Measurements from ENCODE around the gene COMMD3.
"Not testable (repeated sequence)": the region's sequence is repeated elsewhere in the genome, so short reads cannot be mapped to it uniquely, and the experiment has no call there.

Gene COMMD3

GRCh38 chr10:22309180-22310000 lies 6.8 kb upstream of the COMMD3 start:
- Histone ChIP-seq H3K4me3 (ENCODE audit: low read length) (no peak overlapping the region), H3K9ac (ENCODE audit: low read length) (no peak overlapping the region), H3K27me3 (ENCODE audit: control insufficient read depth, insufficient read depth, low read length) (peaks cover 6% of the 10 kb centered on the region), H3K4me1 (ENCODE audit: control insufficient read depth, insufficient read depth, low read length) (no peaks in the 10 kb centered on the region), H3K36me3 (ENCODE audit: control insufficient read depth, insufficient read depth, low read length) (no peaks in the 10 kb centered on the region), H3K9me3 (ENCODE audit: control insufficient read depth, low read length) (no peaks in the 10 kb centered on the region)

DNA sequence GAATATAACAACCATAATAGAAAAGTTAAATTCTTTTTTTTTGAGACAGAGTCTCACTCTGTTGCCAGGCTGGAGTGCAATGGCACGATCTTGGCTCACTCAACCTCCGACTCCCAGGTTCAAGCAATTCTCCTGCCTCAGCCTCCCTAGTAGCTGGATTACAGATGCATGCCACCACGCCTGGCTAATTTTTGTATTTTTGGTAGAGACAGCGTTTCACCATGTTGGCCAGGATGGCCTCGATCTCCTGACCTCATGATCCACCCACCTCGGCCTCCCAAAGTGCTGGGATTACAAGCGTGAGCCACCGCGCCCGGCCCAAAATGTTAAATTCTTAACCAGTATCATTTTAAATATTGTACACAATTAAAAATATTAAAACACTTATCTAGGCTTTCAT lies 6.2 kb upstream of the COMMD3 start:
- not testable (repeated sequence) for H3K27me3 ChIP-seq (ENCODE audit: control insufficient read depth, insufficient read depth, low read length); H3K4me3 ChIP-seq (ENCODE audit: low read length); H3K36me3 ChIP-seq (ENCODE audit: control insufficient read depth, insufficient read depth, low read length); H3K4me1 ChIP-seq (ENCODE audit: control insufficient read depth, insufficient read depth, low read length); H3K9ac ChIP-seq (ENCODE audit: low read length); H3K9me3 ChIP-seq (ENCODE audit: control insufficient read depth, low read length)

DNA sequence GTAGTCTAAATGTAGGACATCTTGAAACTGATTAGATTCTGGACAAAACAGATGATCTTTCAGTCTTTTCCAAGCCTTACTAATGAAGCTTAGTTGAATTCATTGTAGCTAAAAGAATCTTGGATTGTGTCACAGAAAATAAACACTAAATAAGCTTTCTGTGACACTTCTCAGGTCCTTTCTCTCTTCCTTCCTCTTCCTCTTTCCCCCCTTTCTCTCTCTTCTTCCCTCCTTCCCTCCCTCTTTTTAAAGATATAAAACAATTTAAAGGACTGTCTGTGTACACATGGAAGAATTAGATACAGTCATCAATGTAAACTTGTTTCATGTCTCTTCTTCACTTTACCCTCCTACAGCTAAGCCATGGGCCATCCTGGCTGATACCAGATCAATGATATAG lies 5.3 kb upstream of the COMMD3 start:
- peaks cover 6% of the 10 kb centered on the region for H3K27me3 ChIP-seq (ENCODE audit: control insufficient read depth, insufficient read depth, low read length)
- no peak overlapping the region for H3K9ac ChIP-seq (ENCODE audit: low read length)
- H3K9me3 ChIP-seq (ENCODE audit: control insufficient read depth, low read length) = no peaks in the 10 kb centered on the region
- H3K4me1 ChIP-seq (ENCODE audit: control insufficient read depth, insufficient read depth, low read length) = no peaks in the 10 kb centered on the region
- no peak overlapping the region for H3K4me3 ChIP-seq (ENCODE audit: low read length)
- H3K36me3 ChIP-seq (ENCODE audit: control insufficient read depth, insufficient read depth, low read length) = no peaks in the 10 kb centered on the region

DNA sequence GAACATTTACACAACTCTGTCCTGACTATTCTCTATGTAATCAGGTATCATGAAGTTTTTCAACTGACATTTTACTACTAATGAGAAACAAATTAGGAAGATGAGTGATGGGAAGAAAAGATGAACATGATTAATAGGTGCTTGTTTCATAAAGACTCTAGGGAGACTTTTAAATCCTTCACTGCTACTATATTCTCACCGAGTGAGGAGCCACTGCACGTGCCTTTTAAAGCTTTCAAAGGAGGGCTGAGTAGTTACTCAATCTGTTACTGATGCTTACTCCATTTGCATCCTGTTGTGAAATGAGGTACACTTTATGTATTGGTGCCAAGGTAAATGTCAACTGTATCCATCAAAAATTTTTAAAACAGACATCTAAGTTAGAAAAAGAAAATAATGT lies 1.3 kb upstream of the COMMD3 start:
- no peaks in the 10 kb centered on the region for H3K9me3 ChIP-seq (ENCODE audit: control insufficient read depth, low read length)
- no peaks in the 10 kb centered on the region for H3K27me3 ChIP-seq (ENCODE audit: control insufficient read depth, insufficient read depth, low read length)
- H3K36me3 ChIP-seq (ENCODE audit: control insufficient read depth, insufficient read depth, low read length) = no peaks in the 10 kb centered on the region
- H3K4me1 ChIP-seq (ENCODE audit: control insufficient read depth, insufficient read depth, low read length) = peaks cover 7% of the 10 kb centered on the region
- no peak overlapping the region for H3K4me3 ChIP-seq (ENCODE audit: low read length)
- H3K9ac ChIP-seq (ENCODE audit: low read length) = no peak overlapping the region

- H3K9ac ChIP-seq (ENCODE audit: low read length) = peak overlapping the region; percentile 93
- no peaks in the 10 kb centered on the region for H3K27me3 ChIP-seq (ENCODE audit: control insufficient read depth, insufficient read depth, low read length)
- peaks cover 9% of the 10 kb centered on the region for H3K4me1 ChIP-seq (ENCODE audit: control insufficient read depth, insufficient read depth, low read length)
- no peaks in the 10 kb centered on the region for H3K9me3 ChIP-seq (ENCODE audit: control insufficient read depth, low read length)
- H3K36me3 ChIP-seq (ENCODE audit: control insufficient read depth, insufficient read depth, low read length) = no peaks in the 10 kb centered on the region
- peak overlapping the region; percentile 80 for H3K4me3 ChIP-seq (ENCODE audit: low read length)
Measured at GRCh38 chr10:22315455-22316285, 518 bp upstream of the COMMD3 start.

DNA sequence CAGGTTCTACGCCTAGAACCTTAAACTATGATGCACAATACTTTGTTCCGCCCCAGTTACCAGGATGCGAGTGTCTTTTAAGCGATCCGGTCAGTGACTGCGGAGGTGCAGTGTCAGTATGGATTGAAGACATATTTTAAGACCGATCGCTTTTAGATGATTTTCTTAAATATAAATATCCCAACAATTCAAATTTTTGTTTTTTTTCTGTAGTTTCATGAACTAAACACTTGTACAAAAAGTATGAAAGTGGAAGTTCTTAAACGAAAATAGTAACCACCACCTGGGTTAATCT lies 835 bp downstream of the COMMD3 start:
- Histone ChIP-seq H3K9me3 (ENCODE audit: control insufficient read depth, low read length) (no peaks in the 10 kb centered on the region), H3K9ac (ENCODE audit: low read length) (peak overlapping the region; percentile 88), H3K4me1 (ENCODE audit: control insufficient read depth, insufficient read depth, low read length) (peaks cover 9% of the 10 kb centered on the region), H3K27me3 (ENCODE audit: control insufficient read depth, insufficient read depth, low read length) (peaks cover 2% of the 10 kb centered on the region), H3K36me3 (ENCODE audit: control insufficient read depth, insufficient read depth, low read length) (no peaks in the 10 kb centered on the region), H3K4me3 (ENCODE audit: low read length) (peak overlapping the region; percentile 96)

DNA sequence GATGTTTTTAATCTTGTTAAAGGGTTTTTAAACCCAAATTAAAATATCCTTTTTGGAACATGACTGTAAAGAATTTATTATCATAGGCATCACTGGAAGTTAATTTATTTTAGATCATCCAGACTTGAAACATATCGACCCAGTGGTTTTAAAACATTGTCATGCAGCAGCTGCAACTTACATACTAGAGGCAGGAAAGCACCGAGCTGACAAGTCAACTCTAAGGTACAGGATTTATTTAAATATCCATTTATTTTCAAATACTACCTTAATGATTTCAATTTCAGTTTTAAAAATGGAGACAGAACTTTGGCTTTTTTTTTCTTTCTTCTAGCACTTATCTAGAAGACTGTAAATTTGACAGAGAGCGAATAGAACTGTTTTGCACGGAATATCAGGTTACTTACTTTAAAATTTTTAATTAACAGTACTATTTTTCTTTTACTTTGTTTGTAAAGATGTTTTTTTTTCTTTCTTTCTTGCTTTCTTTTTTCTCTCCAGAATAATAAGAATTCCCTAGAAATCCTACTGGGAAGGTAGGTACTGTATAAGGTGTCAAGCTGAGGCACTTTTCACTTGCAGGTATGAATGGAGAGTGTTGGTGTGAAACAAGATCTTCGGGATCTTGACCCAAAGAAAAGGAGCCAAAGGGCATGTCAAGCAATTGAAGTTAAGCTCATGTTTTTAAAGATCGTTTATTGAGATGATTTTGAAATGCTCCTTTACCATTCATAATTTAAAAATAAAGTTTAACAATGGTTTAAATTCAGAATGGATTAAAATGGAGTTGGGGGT lies 1.8 kb downstream of the COMMD3 start:
- Histone ChIP-seq H3K4me3 (ENCODE audit: low read length) (no peak overlapping the region), H3K9ac (ENCODE audit: low read length) (no peak overlapping the region), H3K27me3 (ENCODE audit: control insufficient read depth, insufficient read depth, low read length) (peaks cover 11% of the 10 kb centered on the region), H3K36me3 (ENCODE audit: control insufficient read depth, insufficient read depth, low read length) (no peaks in the 10 kb centered on the region), H3K4me1 (ENCODE audit: control insufficient read depth, insufficient read depth, low read length) (peaks cover 9% of the 10 kb centered on the region), H3K9me3 (ENCODE audit: control insufficient read depth, low read length) (no peaks in the 10 kb centered on the region)

DNA sequence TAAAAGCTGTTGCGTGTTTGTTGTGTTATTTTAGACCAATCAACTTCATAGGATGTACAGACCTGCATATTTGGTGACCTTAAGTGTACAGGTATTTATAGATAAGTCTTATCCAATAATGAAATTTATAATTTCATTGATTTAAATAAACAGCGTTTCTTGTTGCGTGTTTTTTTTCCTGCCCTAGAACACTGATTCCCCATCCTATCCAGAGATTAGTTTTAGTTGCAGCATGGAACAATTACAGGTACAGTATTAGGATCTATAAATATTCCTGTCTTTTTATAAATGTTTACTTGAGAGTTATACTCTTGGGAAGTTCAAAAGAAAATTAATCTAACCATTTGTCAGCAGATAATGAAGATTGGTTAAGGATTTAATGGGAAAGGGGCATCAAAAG lies 2.6 kb downstream of the COMMD3 start:
- H3K9ac ChIP-seq (ENCODE audit: low read length) = no peak overlapping the region
- H3K4me1 ChIP-seq (ENCODE audit: control insufficient read depth, insufficient read depth, low read length) = peaks cover 9% of the 10 kb centered on the region

GRCh38 chr10:22319547-22319979 lies 3.4 kb downstream of the COMMD3 start:
- Histone ChIP-seq H3K36me3 (ENCODE audit: control insufficient read depth, insufficient read depth, low read length) (no peaks in the 10 kb centered on the region), H3K9ac (ENCODE audit: low read length) (peak overlapping the region; percentile 10), H3K4me1 (ENCODE audit: control insufficient read depth, insufficient read depth, low read length) (peaks cover 15% of the 10 kb centered on the region), H3K27me3 (ENCODE audit: control insufficient read depth, insufficient read depth, low read length) (peaks cover 27% of the 10 kb centered on the region), H3K9me3 (ENCODE audit: control insufficient read depth, low read length) (no peaks in the 10 kb centered on the region), H3K4me3 (ENCODE audit: low read length) (no peak overlapping the region)

More for the DNA sequence above, 2.6 kb downstream of the COMMD3 start:
- no peaks in the 10 kb centered on the region for H3K9me3 ChIP-seq (ENCODE audit: control insufficient read depth, low read length)
- H3K36me3 ChIP-seq (ENCODE audit: control insufficient read depth, insufficient read depth, low read length) = no peaks in the 10 kb centered on the region
- peaks cover 19% of the 10 kb centered on the region for H3K27me3 ChIP-seq (ENCODE audit: control insufficient read depth, insufficient read depth, low read length)
- no peak overlapping the region for H3K4me3 ChIP-seq (ENCODE audit: low read length)

DNA sequence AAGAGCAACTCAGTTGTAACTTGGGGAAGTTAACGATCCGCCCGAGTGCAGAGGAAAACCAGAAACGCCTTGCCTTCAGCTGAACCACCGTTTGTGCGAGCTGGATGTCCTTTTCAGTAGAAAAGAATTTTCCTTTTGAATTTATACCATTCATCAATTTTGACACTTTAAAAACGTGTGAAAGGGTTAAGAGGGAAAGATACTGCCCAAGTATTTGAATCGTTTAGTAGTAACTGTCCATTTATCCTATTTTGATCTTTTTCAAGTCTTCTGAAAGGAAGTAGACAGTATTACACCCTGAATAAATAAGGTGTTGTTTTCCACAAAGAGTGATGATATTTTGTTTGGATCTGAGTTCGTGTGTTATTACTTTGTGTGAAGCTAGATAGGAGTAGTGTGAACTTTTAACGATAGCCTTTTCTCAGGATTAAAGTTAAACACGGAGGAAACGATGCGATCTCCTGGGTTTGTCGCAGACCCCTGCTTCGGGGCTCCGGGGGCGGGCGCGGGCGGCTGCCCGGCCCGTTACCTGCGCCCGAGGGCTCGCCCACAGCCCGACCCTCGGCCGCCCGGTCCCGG lies 3.9 kb downstream of the COMMD3 start:
- Histone ChIP-seq H3K4me3 (ENCODE audit: low read length) (no peak overlapping the region), H3K9ac (ENCODE audit: low read length) (peak overlapping the region; percentile 10), H3K36me3 (ENCODE audit: control insufficient read depth, insufficient read depth, low read length) (no peaks in the 10 kb centered on the region), H3K4me1 (ENCODE audit: control insufficient read depth, insufficient read depth, low read length) (peaks cover 20% of the 10 kb centered on the region), H3K9me3 (ENCODE audit: control insufficient read depth, low read length) (no peaks in the 10 kb centered on the region), H3K27me3 (ENCODE audit: control insufficient read depth, insufficient read depth, low read length) (peaks cover 32% of the 10 kb centered on the region)

DNA sequence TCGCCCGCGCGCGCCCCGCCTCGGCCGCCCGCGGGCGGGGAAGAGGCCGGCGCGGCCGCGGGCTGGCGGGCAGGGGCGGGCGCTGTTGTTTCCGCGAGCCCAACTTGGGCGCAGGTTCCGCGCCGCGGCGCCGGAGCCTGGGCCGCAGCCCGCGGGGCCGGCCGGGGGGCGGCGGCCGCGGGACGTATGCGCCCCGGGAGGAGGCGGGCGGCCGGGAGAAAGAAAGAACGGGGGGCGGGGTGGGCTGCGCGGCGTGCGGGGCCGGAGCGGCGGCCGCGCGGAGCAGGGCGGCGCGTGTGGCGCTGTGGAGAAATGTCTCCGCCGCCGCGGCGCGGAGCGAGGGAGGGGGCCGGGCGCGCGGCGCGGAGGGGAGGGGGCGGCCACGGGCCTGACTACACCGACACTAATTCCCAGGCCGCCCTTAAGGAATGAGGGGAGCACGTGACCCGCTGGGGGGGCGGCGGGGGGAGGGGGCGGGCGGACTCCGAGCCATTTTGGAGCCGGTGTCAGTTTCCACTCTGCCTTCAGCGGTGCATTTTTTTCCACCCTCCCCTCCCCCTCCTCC lies 4.5 kb downstream of the COMMD3 start, which contains the start of gene BMI1:
Gene BMI1 (plus strand): TSS at position 509 of the 565 bp plus-strand sequence. CDS start 5,351 bp downstream, outside the sequence.
- Histone ChIP-seq H3K4me1 (ENCODE audit: control insufficient read depth, insufficient read depth, low read length) (peaks cover 20% of the 10 kb centered on the region), H3K36me3 (ENCODE audit: control insufficient read depth, insufficient read depth, low read length) (no peaks in the 10 kb centered on the region), H3K9ac (ENCODE audit: low read length) (peak within 1 kb of the TSS; percentile 89), H3K9me3 (ENCODE audit: control insufficient read depth, low read length) (no peaks in the 10 kb centered on the region), H3K4me3 (ENCODE audit: low read length) (peak within 1 kb of the TSS; percentile 56), H3K27me3 (ENCODE audit: control insufficient read depth, insufficient read depth, low read length) (peaks cover 33% of the 10 kb centered on the region)

All from mucosa of stomach (tissue), 1 donor.